Duodenal mucosa (tissue), 2 donors: ENCODE data around the gene GALNT14.
"Not testable (repeated sequence)": the region's sequence is repeated elsewhere in the genome, so short reads cannot be mapped to it uniquely, and the experiment has no call there.

ENCODE experiments used
- H3K27ac ChIP-seq: one replicate; pipeline ENCODE4 v1.7.0; 2013; ENCODE audit warnings: low read depth, low read length
- H3K27me3 ChIP-seq, 2 donors: one replicate each; pipeline ENCODE4 v1.7.0; 2013; ENCODE audit warnings: low read length in 2 of 2, control low read depth in 1 of 2; ENCODE audit not compliant: insufficient read depth in 2 of 2, control insufficient read depth in 1 of 2
- H3K36me3 ChIP-seq, 2 donors: one replicate each; pipeline ENCODE4 v1.7.0; 2013; ENCODE audit warnings: low read length in 2 of 2, control low read depth in 1 of 2; ENCODE audit not compliant: insufficient read depth in 2 of 2, control insufficient read depth in 1 of 2
- H3K4me1 ChIP-seq, 2 donors: one replicate each; pipeline ENCODE4 v1.7.0; 2013; ENCODE audit warnings: low read length in 2 of 2, control low read depth in 1 of 2; ENCODE audit not compliant: insufficient read depth in 2 of 2, control insufficient read depth in 1 of 2
- H3K4me3 ChIP-seq, 2 donors: one replicate each; pipeline ENCODE4 v1.7.0; 2013; ENCODE audit warnings: low read length in 2 of 2, low read depth in 1 of 2
- H3K9ac ChIP-seq, 2 donors: one replicate each; pipeline ENCODE4 v1.7.0; 2013; ENCODE audit warnings: low read length in 2 of 2, low read depth in 1 of 2
- H3K9me3 ChIP-seq, 2 donors: one replicate each; pipeline ENCODE4 v1.7.0; 2013; ENCODE audit warnings: low read length in 2 of 2, control low read depth in 1 of 2; ENCODE audit not compliant: control insufficient read depth in 1 of 2

GALNT14 gene

GRCh38 chr2:30915486-30915885, 222.8 kb downstream of the GALNT14 start:
- Histone ChIP-seq H3K27me3 (no peaks in the 10 kb centered on the region), H3K4me1 (no peaks in the 10 kb centered on the region), H3K27ac (no peak overlapping the region)

DNA sequence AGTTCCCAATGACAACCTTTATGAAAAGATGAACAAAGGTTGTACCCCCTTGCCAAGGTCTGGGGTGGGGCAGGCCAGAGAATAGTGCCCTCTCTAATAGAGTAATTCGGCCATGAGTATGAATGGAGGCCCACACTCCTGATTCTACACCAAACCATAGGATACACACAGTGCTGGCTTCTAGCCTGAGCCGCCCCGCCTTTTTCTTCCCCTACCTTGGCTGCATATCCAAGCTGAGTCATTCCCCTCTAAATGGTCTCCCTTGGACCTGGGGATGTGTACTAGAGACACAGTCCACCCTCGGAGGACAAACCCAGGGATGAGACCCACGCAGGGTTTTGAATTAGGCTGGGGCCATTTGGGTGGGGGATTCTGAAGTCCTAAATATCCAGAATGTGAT, 223.8 kb downstream of the GALNT14 start:
- H3K27ac ChIP-seq: no peak overlapping the region
- H3K9me3 ChIP-seq: no peaks in the 10 kb centered on the region
- no peak overlapping the region for H3K4me3 ChIP-seq
- no peak overlapping the region for H3K9ac ChIP-seq
- H3K36me3 ChIP-seq: no peaks in the 10 kb centered on the region
- no peaks in the 10 kb centered on the region for H3K27me3 ChIP-seq
- H3K4me1 ChIP-seq: no peaks in the 10 kb centered on the region

More at GRCh38 chr2:30915486-30915885, 222.8 kb downstream of the GALNT14 start:
- Histone ChIP-seq H3K9me3 (no peaks in the 10 kb centered on the region), H3K9ac (no peak overlapping the region), H3K4me3 (no peak overlapping the region), H3K36me3 (no peaks in the 10 kb centered on the region)

DNA sequence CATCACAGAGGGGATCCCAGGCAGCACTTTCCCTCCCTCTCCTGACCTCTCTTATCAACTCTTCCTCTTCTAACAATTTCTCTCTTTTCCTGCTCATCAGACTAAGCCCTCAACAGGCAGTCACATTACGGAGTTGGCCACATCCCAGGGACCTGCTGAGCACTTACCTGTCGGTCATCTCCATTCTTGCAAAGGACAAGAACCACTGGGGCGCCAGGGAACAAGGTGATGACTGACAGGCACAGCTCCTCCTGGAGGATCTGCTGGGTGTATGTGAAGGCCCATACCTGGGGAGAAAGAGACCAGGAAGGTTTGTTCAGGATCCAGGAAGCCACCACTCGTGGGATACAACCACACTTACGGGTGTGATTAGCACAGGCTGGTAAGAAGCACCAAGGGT, 226.2 kb downstream of the GALNT14 start:
- Histone ChIP-seq H3K36me3 (no peaks in the 10 kb centered on the region), H3K27me3 (no peaks in the 10 kb centered on the region), H3K4me1 (no peaks in the 10 kb centered on the region), H3K9me3 (no peaks in the 10 kb centered on the region), H3K4me3 (no peak overlapping the region), H3K9ac (no peak overlapping the region), H3K27ac (no peak overlapping the region)

- H3K9ac ChIP-seq: no peak overlapping the region
- H3K9me3 ChIP-seq: no peaks in the 10 kb centered on the region
- H3K36me3 ChIP-seq: no peaks in the 10 kb centered on the region
- no peak overlapping the region for H3K4me3 ChIP-seq
- H3K27ac ChIP-seq: no peak overlapping the region
- no peaks in the 10 kb centered on the region for H3K27me3 ChIP-seq
- no peaks in the 10 kb centered on the region for H3K4me1 ChIP-seq
Measured at GRCh38 chr2:30911327-30911726, 226.9 kb downstream of the GALNT14 start.

- no peaks in the 10 kb centered on the region for H3K4me1 ChIP-seq
Measured at GRCh38 chr2:30910686-30911085, 227.6 kb downstream of the GALNT14 start.

DNA sequence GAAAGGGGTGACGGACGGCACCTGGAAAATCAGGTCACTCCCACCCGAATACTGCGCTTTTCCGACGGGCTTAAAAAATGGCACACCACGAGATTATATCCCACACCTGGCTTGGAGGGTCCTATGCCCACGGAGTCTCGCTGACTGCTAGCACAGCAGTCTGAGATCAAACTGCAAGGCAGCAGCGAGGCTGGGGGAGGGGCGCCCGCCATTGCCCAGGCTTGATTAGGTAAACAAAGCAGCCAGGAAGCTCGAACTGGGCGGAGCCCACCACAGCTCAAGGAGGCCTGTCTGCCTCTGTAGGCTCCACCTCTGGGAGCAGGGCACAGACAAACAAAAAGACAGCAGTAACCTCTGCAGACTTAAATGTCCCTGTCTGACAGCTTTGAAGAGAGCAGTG, 233.8 kb downstream of the GALNT14 start:
- H3K27ac ChIP-seq, H3K9me3 ChIP-seq, H3K27me3 ChIP-seq, H3K36me3 ChIP-seq, H3K4me3 ChIP-seq, H3K4me1 ChIP-seq, H3K9ac ChIP-seq: not testable (repeated sequence)

More at GRCh38 chr2:30910686-30911085, 227.6 kb downstream of the GALNT14 start:
- Histone ChIP-seq H3K9me3 (no peaks in the 10 kb centered on the region), H3K36me3 (no peaks in the 10 kb centered on the region), H3K27ac (no peak overlapping the region), H3K27me3 (no peaks in the 10 kb centered on the region), H3K9ac (no peak overlapping the region), H3K4me3 (no peak overlapping the region)

DNA sequence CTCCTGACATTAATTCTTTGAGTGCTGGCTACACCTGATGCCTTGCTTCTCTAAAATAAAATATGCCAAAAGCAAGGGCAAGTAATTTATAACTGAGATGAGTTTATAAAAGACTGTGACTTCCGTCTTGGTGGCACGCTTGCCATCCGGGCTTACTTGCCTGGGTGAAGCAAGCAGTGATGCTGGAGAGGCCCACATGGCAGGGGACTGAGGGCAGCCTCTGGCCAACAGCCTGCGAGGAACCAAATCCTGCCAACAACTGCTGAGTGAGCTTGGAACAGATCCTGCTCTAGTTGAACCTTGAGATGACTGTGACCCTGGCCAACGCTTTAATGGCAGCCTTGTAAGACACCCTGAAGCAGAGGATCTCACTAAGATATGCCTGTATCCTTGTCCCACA, 234.9 kb downstream of the GALNT14 start:
- Histone ChIP-seq H3K4me3 (no peak overlapping the region), H3K9me3 (no peaks in the 10 kb centered on the region), H3K36me3 (no peaks in the 10 kb centered on the region), H3K27me3 (no peaks in the 10 kb centered on the region), H3K9ac (no peak overlapping the region), H3K4me1 (no peaks in the 10 kb centered on the region), H3K27ac (no peak overlapping the region)

- Histone ChIP-seq H3K4me3 (no peak overlapping the region), H3K27me3 (no peaks in the 10 kb centered on the region), H3K27ac (no peak overlapping the region), H3K4me1 (no peaks in the 10 kb centered on the region), H3K36me3 (no peaks in the 10 kb centered on the region), H3K9ac (no peak overlapping the region), H3K9me3 (no peaks in the 10 kb centered on the region)
Measured at GRCh38 chr2:30900381-30900780, 237.9 kb downstream of the GALNT14 start.

- Histone ChIP-seq H3K27me3 (no peaks in the 10 kb centered on the region), H3K27ac (no peak overlapping the region), H3K9me3 (no peaks in the 10 kb centered on the region), H3K36me3 (no peaks in the 10 kb centered on the region), H3K4me1 (no peaks in the 10 kb centered on the region), H3K4me3 (no peak overlapping the region), H3K9ac (no peak overlapping the region)
Measured at GRCh38 chr2:30899516-30900054, 238.7 kb downstream of the GALNT14 start.

DNA sequence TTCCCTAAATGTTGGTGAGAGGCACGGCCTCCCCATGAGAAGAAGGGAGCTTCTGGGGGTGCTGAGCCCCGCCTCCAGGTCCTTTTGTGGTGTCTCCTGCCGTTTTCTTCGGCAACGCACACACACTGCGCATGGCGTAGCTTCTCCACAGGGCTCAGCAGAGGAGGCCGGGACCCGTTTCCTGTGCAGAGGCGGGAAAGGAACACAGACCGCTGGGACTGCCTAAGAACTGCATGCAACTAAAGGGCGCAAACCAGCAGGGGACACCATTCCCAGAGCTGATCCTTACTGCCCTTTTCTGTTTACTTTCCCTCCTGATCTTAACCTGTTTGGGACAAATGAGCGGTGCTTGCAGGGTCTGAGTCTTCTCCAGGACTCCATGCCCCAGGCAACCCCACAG, 240.7 kb downstream of the GALNT14 start:
- Histone ChIP-seq H3K9ac (no peak overlapping the region), H3K27me3 (no peaks in the 10 kb centered on the region), H3K4me3 (no peak overlapping the region), H3K4me1 (no peaks in the 10 kb centered on the region), H3K9me3 (no peaks in the 10 kb centered on the region), H3K36me3 (no peaks in the 10 kb centered on the region), H3K27ac (no peak overlapping the region)
